Pons (tissue), 1 donor: Measurements from ENCODE around the gene BLMH.
"Not testable (repeated sequence)": the region's sequence is repeated elsewhere in the genome, so short reads cannot be mapped to it uniquely, and the experiment has no call there.

ENCODE experiments used
- DNase-seq: peaks from one replicate; pipeline ENCODE4 v3.0.0-alpha.2; 2016; ENCODE audit warnings: low spot score

Gene BLMH

DNA sequence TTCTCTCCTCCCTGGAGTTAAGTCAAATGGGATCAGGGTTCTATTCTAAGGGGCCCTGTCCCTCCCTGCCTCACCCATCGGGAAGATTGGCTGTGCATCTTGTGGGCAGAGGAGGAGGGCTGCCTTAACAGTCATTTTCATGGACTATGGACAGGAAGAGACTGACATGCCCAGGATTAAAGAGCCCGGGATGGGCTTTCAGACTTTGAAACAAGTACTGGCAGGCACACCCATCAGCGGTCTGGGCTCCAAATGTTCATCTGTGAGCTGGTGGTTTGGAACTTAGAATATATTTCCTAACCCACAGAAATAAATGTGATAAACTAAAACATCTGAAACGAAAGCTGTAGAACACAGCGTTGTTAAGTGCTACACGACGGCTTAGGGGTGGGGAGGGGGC lies 62.7 kb downstream of the BLMH start:
- DNase-seq, result no peak

DNA sequence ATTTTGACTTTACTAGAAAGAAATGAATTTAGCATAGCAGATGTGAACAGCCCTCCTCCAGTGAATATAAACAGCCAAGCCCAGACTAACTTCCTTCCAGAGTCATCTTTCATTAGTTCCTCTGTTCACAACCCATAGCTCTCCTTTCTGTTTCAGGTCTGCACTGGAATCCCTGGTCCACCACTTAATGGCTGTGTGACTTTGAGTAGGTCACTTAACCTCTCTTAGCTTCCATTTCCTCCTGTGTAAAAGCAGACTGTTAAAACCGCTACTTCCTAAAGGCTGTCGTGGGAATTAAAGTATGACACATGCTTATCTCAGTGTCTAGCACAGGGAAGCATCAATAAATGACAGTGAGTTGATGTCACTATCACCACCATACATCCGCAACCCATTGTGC lies 63.7 kb downstream of the BLMH start:
- no peak for DNase-seq

DNA sequence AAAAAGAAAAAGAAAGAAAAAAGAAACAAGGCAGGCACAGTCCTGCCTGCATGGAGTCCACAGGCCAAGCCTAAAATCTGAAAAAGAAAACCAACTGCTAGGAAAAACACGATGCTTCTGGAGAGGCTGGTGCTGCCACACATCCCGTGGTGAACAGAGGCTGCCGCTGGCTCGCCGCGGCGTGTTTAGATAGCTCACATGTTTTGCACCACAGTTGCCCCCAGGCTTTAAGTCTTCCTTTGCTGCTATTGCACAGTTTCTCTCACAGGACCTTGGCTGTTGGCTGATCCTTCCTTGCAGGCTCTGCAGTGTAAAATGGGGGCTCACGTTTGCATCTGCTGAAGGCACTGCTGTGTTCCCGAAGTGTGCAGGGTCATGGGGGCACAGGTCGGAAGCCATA lies 64.9 kb downstream of the BLMH start:
- no peak for DNase-seq

GRCh38 chr17:30225919-30226553 lies 65.7 kb downstream of the BLMH start:
- no peak for DNase-seq

GRCh38 chr17:30225112-30225511 lies 66.6 kb downstream of the BLMH start:
- no peak for DNase-seq

DNA sequence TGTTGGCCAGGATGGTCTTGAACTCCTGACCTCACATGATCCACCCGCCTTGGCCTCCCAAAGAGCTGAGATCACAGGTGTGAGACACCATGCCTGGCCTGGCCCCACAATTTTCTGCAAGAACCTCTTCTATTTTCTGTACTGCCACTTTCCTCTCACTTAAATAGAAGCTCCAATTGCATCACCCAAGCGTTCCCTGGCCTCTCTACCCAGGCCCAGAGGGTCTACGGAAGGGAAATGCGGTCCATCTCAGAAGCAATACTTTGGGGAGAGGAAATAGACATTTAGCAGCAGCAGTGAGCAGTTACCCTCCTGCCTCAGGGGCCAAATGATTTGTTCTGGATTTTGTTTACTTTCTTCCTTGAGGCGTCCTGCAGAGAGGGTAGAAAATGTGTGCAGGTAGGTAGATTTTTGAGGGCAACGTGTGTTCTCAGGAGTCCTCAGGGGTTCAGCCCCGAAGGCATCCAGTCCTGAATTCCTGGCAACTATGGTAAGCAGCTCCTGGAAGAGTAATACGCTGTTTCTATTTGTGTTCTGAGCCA lies 67.3 kb downstream of the BLMH start:
- no peak for DNase-seq

DNA sequence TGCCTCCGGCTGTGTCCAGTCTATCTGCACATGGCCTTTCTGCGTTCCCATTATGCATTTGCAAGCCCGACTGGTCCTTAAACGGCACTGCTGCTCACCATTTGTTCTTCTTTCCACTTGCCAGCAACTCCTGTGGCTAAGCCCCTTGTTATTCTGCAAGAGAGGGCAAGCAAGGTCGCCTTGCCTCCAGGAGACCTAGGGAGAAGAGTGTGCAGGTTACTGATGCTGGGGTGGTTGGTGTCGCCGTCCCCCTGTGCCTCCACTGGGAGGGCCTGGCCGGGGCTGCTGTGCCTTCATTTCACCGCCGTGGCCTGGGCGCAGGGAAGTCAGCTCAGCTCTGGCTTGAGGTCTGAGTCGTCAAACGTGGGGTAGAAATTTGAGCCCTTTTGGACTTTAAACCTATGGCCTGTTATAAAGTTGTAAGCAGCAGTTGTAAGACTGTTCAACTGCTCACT lies 69.0 kb downstream of the BLMH start:
- DNase-seq, result no peak

DNA sequence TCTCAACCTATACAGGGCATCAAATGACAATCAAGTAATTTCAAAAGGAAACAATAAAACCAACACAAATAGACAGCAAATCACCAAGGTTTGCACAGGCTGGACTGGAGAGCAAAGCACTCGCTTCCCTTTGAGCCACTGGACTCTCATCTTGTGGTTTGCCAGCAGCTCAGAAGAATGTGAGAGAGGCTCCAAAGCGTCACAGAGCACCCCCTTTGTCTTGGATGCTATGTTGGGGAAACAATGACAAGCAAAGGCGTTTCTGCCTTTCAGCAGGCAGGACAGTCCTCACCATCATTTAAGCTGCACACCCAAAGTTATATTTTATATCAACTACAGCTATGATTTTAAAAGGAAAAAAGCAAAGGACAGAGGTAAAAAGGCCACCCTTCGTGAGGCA lies 69.5 kb downstream of the BLMH start:
- no peak for DNase-seq

DNA sequence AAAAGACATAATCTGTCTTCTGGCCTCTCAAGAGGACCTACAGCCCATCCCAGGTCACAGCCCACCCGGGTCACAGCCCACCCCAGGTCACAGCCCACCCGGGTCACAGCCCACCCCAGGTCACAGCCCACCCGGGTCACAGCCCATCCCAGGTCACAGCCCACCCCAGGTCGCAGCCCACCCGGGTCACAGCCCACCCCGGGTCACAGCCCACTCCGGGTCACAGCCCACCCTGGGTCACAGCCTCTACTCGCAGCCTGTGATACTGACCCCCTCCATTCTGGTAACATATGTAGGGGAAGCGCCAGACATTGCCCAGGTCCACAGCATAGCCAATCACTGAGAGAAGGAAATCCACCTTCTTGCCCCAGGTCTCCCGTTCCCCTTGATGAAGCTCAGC lies 70.4 kb downstream of the BLMH start:
- no peak for DNase-seq

GRCh38 chr17:30220414-30220813 lies 71.3 kb downstream of the BLMH start:
- DNase-seq, result no peak

DNA sequence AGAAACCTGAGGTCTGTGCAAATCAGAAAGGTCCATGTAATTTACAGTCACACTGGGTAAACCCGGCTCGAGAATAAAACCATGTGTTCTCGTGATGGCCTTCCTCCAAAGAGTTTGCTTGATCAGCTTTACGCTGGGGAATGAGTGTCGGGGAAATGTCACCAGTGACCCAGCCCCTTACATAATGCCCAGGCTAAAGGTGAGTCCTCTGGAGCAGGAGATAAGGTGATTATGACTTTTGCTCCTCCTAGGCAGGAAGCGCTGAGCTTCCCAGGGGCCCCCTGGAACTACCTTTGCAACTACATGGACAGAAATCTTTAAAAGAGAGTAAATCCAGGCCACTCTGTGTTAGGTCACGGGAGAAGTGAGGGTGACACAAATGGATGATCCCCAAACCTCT lies 71.9 kb downstream of the BLMH start:
- no peak for DNase-seq

DNA sequence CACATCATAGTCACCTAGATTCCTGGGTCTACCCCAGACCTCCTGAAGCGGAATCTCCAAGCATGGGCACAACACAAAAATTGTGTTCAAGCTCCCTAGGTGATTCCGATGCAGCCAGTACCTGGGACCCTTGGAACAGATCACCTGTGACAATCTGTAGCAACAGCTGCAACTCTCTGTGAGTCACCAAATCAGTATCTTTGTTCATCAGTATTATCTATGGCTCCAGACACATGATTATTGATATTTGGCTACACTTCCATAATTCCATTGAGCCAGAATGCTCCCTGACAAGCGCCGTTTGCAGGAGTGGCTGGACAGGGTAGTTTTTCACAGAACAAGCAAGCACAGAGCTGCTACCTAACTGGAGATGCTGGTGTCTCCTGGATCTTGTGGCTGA lies 72.4 kb downstream of the BLMH start:
- DNase-seq, result no peak

- no peak for DNase-seq
Measured at GRCh38 chr17:30218799-30219198, 72.9 kb downstream of the BLMH start.

DNA sequence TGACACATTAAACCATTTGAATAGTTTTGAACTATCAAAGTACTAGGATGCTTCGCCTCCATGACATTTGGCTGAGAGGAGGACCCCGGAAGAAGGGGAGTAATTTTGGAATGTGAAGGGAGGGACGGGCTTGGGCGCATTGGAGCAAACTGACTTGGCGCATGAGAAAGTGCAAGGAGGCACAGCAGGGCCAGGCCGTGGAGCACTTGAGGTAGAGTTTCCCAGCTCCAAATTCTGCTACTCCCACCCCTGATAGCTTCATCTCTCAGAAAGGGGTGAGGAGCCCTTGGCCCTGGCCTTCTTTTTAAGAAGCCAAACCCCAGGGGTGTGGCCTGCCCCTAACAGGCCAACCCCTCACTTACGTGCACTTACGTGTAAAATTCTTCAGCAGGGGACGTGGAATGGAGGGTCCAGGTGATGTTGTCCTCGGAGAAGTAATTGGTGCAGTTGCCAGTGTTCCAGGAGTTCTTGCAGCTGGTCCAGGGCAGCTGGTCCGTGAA lies 73.9 kb downstream of the BLMH start:
- no peak for DNase-seq

- no peak for DNase-seq
Measured at GRCh38 chr17:30217054-30217453, 74.7 kb downstream of the BLMH start.

DNA sequence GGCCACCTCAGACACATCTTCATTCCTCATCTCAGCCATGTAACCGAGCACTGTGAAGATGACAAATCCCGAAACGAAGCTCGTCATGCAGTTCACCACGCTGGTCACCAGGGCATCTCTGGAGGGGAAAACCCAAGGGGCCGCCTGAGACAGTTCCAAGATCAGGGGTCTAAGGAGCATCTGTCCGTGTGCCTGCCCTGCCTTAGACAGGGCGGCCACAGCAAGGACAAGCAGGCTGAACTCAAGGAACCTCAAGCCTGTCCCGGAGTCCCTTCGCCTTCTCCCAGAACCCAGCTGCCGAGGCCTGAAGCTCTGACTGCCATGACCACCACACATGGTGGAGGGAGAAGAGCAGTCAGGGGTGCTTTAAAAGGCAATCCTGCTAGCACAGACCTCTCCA lies 79.0 kb downstream of the BLMH start:
- DNase-seq, result no peak

GRCh38 chr17:30211371-30211770 lies 80.4 kb downstream of the BLMH start:
- no peak for DNase-seq

GRCh38 chr17:30210901-30211300 lies 80.8 kb downstream of the BLMH start:
- DNase-seq, result no peak

DNA sequence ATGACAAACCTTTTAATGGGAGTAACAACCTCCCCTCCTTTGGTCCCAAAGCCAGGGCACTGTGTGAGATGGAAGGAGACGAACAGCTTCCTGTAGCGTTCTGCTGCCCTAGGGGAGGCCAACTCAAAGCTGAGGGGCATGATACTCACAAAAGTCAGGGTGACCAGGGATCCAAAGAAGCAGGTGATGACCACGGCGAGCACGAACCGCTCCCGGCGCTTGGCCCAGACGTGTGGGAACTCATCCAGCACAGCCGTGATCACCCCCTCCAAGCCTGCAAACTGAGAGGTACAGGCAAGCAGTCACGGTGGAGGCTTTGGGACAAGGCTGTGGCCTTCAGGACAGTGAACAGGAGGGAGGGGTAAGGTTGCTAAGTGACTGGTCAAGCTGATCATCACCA lies 81.4 kb downstream of the BLMH start:
- no peak for DNase-seq

DNA sequence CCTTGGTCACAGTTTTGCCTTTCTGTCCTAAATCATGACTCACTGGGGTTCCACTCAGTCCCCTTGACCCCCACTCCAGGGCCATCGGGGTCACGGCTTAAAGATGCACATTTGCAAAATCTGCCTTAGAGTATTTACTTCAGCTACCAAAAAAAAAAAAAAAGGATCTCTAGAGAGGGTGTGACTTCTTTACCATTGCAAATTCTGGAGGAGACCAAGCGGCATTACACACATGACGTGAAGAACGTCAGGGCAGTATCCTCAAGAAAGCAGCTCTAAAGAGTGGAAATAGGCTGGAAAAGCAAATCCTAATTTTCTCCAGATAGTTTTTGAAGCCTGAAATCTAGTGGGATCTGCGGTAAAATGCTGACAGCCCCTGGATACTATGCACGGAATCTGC lies 81.8 kb downstream of the BLMH start:
- no peak for DNase-seq

GRCh38 chr17:30208214-30208613 lies 83.5 kb downstream of the BLMH start:
- DNase-seq, result no peak

GRCh38 chr17:30207655-30208054 lies 84.1 kb downstream of the BLMH start:
- no peak for DNase-seq

GRCh38 chr17:30203471-30203981 lies 88.2 kb downstream of the BLMH start:
- no peak for DNase-seq

GRCh38 chr17:30200656-30201055 lies 91.1 kb downstream of the BLMH start:
- not testable (repeated sequence) for DNase-seq
